AG04450 (cell line): ENCODE data around the gene AQP2. TPM values are rescaled to one million over a fixed set of nuclear protein-coding genes. Genes with fewer than 3 reads are reported as not detected.

Experiments used
- CTCF ChIA-PET: fragments of 300-600, 350-600 bp; formaldehyde crosslinking; extraction: SDS; loops from one replicate; lab custom pipeline; 2022; ENCODE audit warnings: antibody characterized with exemption, inconsistent platforms; lab: Charles Lee
- POLR2A ChIA-PET: fragments of 350-600 bp; formaldehyde crosslinking; extraction: SDS; loops from one replicate; lab custom pipeline; 2021; ENCODE audit warnings: antibody characterized with exemption, inconsistent platforms; lab: Yijun Ruan, JAX
- DNase-seq: peaks from one replicate; pipeline ENCODE4 v3.0.0-alpha.2; 2011; ENCODE audit warnings: low read depth, low spot score
- H3K27ac ChIP-seq: one replicate; pipeline ENCODE4 v1.5.1; 2012; ENCODE audit warnings: low read depth, low read length, control low read depth
- H3K27me3 ChIP-seq: one replicate; pipeline ENCODE4 v1.6.0; 2012; ENCODE audit warnings: low read length; ENCODE audit not compliant: control insufficient read depth, insufficient read depth
- H3K4me3 ChIP-seq: 2 replicates; pipeline ENCODE4 v1.5.1; 2011; ENCODE audit warnings: mild to moderate bottlenecking, low read depth, low read length, control low read depth
- H3K9me3 ChIP-seq: 2 replicates; pipeline ENCODE4 v1.5.1; 2012; ENCODE audit warnings: low read length; ENCODE audit not compliant: control insufficient read depth, insufficient read depth
- CTCF ChIP-seq: IDR thresholded peaks from 2 replicates; pipeline ENCODE4 v1.5.1; 2011; ENCODE audit warnings: low read depth, low read length, control low read depth, inconsistent platforms
- polyA plus RNA-seq: library from polyadenylated mRNA; depleted of rRNA; stranded (reverse); fragments of >200 nt; gene quantifications from 2 replicates; pipeline ENCODE4 v1.2.3, GENCODE V29; 2011

The AQP2 gene
- polyA plus RNA-seq, 1 experiment, result not detected

GRCh38 chr12:49942512-49942893 is 8.0 kb upstream of the AQP2 start:
- DNase-seq, result no peak
- Histone ChIP-seq H3K27me3 (peaks cover 4% of the 10 kb centered on the region), H3K4me3 (no peak overlapping the region), H3K27ac (no peak overlapping the region), H3K9me3 (no peaks in the 10 kb centered on the region)
- POLR2A ChIA-PET, result no interaction called here
- TF ChIP-seq CTCF, result no peak
- CTCF ChIA-PET, result interaction anchor here (0.8 to 1.6 kb wide), 2 partner anchors 9 to 26 kb away, joined by 8 to 10 read pairs; no protein-coding TSS in a partner anchor

DNA sequence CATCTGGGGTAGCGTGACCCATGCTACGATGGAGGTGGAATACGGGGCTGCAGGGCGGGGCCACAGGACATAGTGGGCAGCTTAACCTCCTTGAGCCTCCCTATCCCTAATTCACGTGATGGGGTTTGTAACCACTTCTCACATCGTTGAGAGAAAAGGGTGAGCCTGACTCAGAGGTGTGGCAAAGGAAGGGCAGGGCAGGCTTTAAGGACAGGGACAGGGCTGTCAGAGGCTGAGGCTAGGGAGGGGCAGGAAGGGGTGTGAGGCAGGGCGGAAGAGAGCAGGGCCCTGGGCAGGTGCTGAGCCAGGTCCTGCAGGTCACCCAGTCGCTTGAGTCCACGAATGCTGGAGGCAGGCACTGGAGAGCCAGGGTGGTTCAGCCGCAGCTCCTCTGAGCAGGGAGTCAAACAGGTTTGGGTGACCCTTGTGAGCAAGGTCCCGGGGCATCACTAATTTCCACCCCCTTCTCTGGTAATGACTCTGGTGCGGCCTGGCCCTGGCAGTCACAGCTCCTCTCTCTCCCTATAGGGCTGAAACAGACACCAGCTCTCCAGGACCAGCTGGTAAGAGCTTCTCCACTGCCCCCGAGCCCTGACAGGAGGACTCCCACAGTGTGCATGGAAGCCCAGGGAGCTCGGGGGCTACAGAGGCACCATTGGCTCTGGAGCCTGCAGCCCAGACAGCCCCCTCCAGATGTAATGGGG is 7.5 kb upstream of the AQP2 start:
- ChIA-PET CTCF (interaction anchor here (0.8 to 1.6 kb wide), 2 partner anchors 10 to 25 kb away, joined by 8 to 10 read pairs; no protein-coding TSS in a partner anchor), POLR2A (no interaction called here)
- no peak overlapping the region for H3K27ac ChIP-seq
- H3K27me3 ChIP-seq, result peaks cover 4% of the 10 kb centered on the region
- H3K9me3 ChIP-seq, result no peaks in the 10 kb centered on the region
- no peak overlapping the region for H3K4me3 ChIP-seq
- no peak for DNase-seq
- TF ChIP-seq CTCF, result no peak

DNA sequence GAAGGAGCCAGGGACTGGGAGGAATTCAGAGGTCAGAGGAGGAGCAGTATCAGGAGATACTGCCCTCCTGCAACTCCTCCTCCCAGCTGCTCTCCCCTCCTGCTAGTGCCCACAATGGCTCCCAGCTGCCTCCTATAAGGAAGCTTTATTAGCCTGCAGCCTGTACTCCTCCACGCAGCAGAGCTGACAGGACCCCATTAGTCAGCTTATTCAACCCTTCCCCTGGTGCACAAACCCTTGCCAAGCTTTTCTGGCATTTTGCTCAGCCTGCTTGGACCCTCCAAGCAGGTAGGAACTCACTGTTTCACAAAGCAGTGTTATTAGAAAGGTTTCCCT is 6.9 kb upstream of the AQP2 start:
- TF ChIP-seq CTCF, result no peak
- no peak for DNase-seq
- H3K4me3 ChIP-seq, result no peak overlapping the region
- POLR2A ChIA-PET, result no interaction called here
- CTCF ChIA-PET, result interaction anchor here (1.6 kb wide), 1 partner anchor 10 kb away, joined by 8 read pairs; no protein-coding TSS in a partner anchor
- H3K27me3 ChIP-seq, result peaks cover 4% of the 10 kb centered on the region
- H3K9me3 ChIP-seq, result no peaks in the 10 kb centered on the region
- H3K27ac ChIP-seq, result no peak overlapping the region

DNA sequence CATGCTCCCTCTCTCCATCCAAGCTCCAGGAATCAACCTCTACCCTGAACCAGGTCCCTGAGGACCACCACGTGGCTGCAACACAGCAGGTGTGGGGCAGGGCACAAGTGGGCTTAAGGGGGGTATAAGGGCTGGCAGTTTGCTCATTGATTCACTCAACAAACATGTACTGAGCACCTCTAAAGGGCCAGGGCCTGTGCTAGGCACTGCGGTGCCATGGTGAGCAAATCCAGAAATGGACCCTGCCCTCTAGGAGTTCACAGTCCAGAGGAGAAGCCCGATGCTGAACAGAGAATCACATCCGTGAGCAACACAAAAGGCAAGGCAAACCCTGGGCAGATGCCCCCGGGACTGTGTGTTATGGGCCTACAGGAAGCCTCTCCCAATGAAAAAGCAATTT is 6.5 kb upstream of the AQP2 start:
- Histone ChIP-seq H3K27me3 (peaks cover 4% of the 10 kb centered on the region), H3K27ac (no peak overlapping the region), H3K9me3 (no peaks in the 10 kb centered on the region), H3K4me3 (no peak overlapping the region)
- ChIA-PET POLR2A (no interaction called here), CTCF (no interaction called here)
- no peak for DNase-seq
- TF ChIP-seq CTCF, result no peak

GRCh38 chr12:49944718-49945117 is 5.8 kb upstream of the AQP2 start:
- ChIA-PET POLR2A (no interaction called here), CTCF (interaction anchor here (0.8 to 2.5 kb wide), 20 partner anchors 8 to 125 kb away, joined by 3 to 48 read pairs (median 8); partner anchors contain the start of gene AQP5)
- H3K27ac ChIP-seq, result no peak overlapping the region
- peaks cover 10% of the 10 kb centered on the region for H3K27me3 ChIP-seq
- H3K4me3 ChIP-seq, result no peak overlapping the region
- TF ChIP-seq CTCF, result no peak
- DNase-seq, result no peak
- H3K9me3 ChIP-seq, result no peaks in the 10 kb centered on the region
